Smooth muscle cell (in vitro differentiated cells): ENCODE measurements around the gene KRTAP1-5. TPM values are rescaled to one million over a fixed set of nuclear protein-coding genes. Genes with fewer than 3 reads are reported as not detected.
"Not testable (repeated sequence)": the region's sequence is repeated elsewhere in the genome, so short reads cannot be mapped to it uniquely, and the experiment has no call there.

Experiments
- DNase-seq: peaks from one replicate; lab custom pipeline; 2025; ENCODE audit not compliant: unreplicated experiment; lab: John Stamatoyannopoulos, UW
- H2AFZ ChIP-seq: fragments of 200-600 bp; sonication (generic); 2 replicates; pipeline ENCODE4 v1.6.0; 2016; ENCODE audit warnings: antibody characterized with exemption, low read depth, mild to moderate bottlenecking
- H3F3A ChIP-seq: fragments of 200-600 bp; sonication (generic); 2 replicates; pipeline ENCODE4 v1.6.0; 2017; ENCODE audit warnings: antibody characterized with exemption, low read depth
- H3K27ac ChIP-seq: fragments of 200-600 bp; sonication (generic); 2 replicates; pipeline ENCODE4 v1.5.1; 2016; ENCODE audit warnings: low read depth, mild to moderate bottlenecking
- H3K27me3 ChIP-seq: fragments of 200-600 bp; sonication (generic); 2 replicates; pipeline ENCODE4 v1.6.1; 2016; ENCODE audit warnings: low read depth, mild to moderate bottlenecking
- H3K36me3 ChIP-seq: fragments of 200-600 bp; sonication (generic); 2 replicates; pipeline ENCODE4 v1.5.1; 2016; ENCODE audit warnings: low read depth
- H3K4me1 ChIP-seq: fragments of 200-600 bp; sonication (generic); 2 replicates; pipeline ENCODE4 v1.5.1; 2016; ENCODE audit warnings: low read depth
- H3K4me2 ChIP-seq: fragments of 200-600 bp; sonication (generic); 2 replicates; pipeline ENCODE4 v1.6.0; 2016; ENCODE audit warnings: mild to moderate bottlenecking
- H3K4me3 ChIP-seq: fragments of 200-600 bp; sonication (generic); 2 replicates; pipeline ENCODE4 v1.5.1; 2016; ENCODE audit warnings: mild to moderate bottlenecking
- H3K79me2 ChIP-seq: fragments of 200-600 bp; sonication (generic); 2 replicates; pipeline ENCODE4 v1.6.0; 2016; ENCODE audit warnings: low read depth, mild to moderate bottlenecking
- H3K9ac ChIP-seq: fragments of 200-600 bp; sonication (generic); 2 replicates; pipeline ENCODE4 v1.6.0; 2016; ENCODE audit warnings: low read depth
- H3K9me3 ChIP-seq: fragments of 200-600 bp; sonication (generic); replicated peaks from 2 replicates; pipeline ENCODE4 v1.5.1; 2016; ENCODE audit warnings: low read depth
- H4K20me1 ChIP-seq: fragments of 200-600 bp; sonication (generic); 2 replicates; pipeline ENCODE4 v1.6.0; 2016; ENCODE audit warnings: low read depth
- CTCF ChIP-seq: fragments of 200-600 bp; sonication (generic); IDR thresholded peaks from 2 replicates; pipeline ENCODE4 v1.5.1; 2017; ENCODE audit warnings: borderline replicate concordance, mild to moderate bottlenecking, antibody characterized with exemption; ENCODE audit not compliant: insufficient read depth, poor library complexity, severe bottlenecking
- WGBS: methylation state at CpG from one replicate; pipeline ENCODE4 v1.1.7; 2016; ENCODE audit warnings: low lambda C conversion rate; 5-methylcytosine and 5-hydroxymethylcytosine counted together
- polyA plus RNA-seq: library from polyadenylated mRNA; unstranded; fragments of >200 nt; fragmentation: Nextera tagmentation; extraction: Ambion mirVana; gene quantifications from 2 replicates; pipeline ENCODE4 v1.2.1, GENCODE V29; 2016
- total RNA-seq: library from RNA; depleted of rRNA; stranded (reverse); fragments of >200 nt; gene quantifications from 2 replicates; pipeline ENCODE4 v1.2.3, GENCODE V29; 2014

KRTAP1-5 gene
- total and polyA plus RNA-seq, 2 experiments from 2014 or later: 1.1 to 3.0 TPM

DNA sequence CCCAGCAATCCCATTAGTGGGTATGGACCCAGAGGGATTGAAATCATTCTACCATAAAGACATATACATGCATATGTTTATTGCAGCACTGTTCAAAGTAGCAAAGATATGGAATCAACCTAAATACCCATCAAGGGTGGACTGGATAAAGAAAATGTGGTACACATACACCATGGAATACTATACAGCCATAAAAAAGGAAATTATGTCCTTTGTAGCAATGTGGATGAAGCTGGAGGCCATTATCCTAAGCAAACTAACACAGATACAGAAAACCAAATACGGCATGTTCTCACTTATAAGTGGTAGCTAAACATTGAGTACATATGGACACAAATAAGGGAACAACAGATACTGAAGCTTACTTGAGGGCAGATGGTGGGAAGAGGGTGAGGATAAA lies 30.5 kb upstream of the KRTAP1-5 start:
- no peaks in the 10 kb centered on the region for H3K79me2 ChIP-seq
- peaks cover 6% of the 10 kb centered on the region for H3K4me1 ChIP-seq
- no peaks in the 10 kb centered on the region for H3K36me3 ChIP-seq
- TF ChIP-seq CTCF: no peak
- H3F3A ChIP-seq: peaks cover 3% of the 10 kb centered on the region
- no peak overlapping the region for H3K27ac ChIP-seq
- WGBS: 95% methylated on average over 1 of the region's 1 CpG
- no peaks in the 10 kb centered on the region for H3K27me3 ChIP-seq
- H3K9ac ChIP-seq: no peak overlapping the region
- H4K20me1 ChIP-seq: no peaks in the 10 kb centered on the region
- H2AFZ ChIP-seq: no peak overlapping the region
- H3K9me3 ChIP-seq: no peaks in the 10 kb centered on the region
- no peak overlapping the region for H3K4me2 ChIP-seq
- DNase-seq: no peak
- H3K4me3 ChIP-seq: no peak overlapping the region

- H3K27ac ChIP-seq, H2AFZ ChIP-seq, H3K36me3 ChIP-seq, H3K4me3 ChIP-seq, H3K9me3 ChIP-seq, H4K20me1 ChIP-seq, H3K9ac ChIP-seq, H3K79me2 ChIP-seq, H3K4me1 ChIP-seq, H3F3A ChIP-seq, H3K27me3 ChIP-seq, DNase-seq, H3K4me2 ChIP-seq: not testable (repeated sequence)
- 87% methylated on average over 1 of the region's 6 CpGs for WGBS
Observed at GRCh38 chr17:41055130-41055529, 28.1 kb upstream of the KRTAP1-5 start, which contains the start of gene KRTAP2-2. Gene KRTAP2-2, minus strand, starts transcription at chr17:41055230. Its CDS starts 19 bp downstream, at chr17:41055211.

DNA sequence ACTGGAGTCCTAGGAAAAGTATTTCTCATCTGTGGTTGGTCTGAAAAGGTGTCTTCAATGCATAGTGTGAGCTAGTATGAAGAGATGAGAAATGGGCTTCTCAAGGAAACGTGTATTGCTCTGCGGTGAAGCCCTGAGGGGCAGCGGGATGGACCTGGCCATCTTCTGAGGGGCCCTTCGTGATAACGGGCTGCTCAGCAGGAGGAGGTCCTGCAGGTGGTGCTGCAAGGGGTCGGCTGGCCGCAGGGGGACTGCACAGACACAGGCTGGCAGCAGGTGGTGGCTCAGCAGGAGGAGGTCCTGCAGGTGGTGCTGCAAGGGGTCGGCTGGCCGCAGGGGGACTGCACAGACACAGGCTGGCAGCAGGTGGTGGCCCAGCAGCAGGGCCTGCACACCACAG lies 27.5 kb upstream of the KRTAP1-5 start:
- not testable (repeated sequence) for H3K4me1 ChIP-seq, H3K27me3 ChIP-seq, H4K20me1 ChIP-seq, H3K79me2 ChIP-seq, H3K36me3 ChIP-seq, H3K4me3 ChIP-seq, H3K4me2 ChIP-seq, H3K9ac ChIP-seq, H3K9me3 ChIP-seq, DNase-seq, H3F3A ChIP-seq, H3K27ac ChIP-seq, H2AFZ ChIP-seq
- 92% methylated on average over 7 of the region's 9 CpGs for WGBS

GRCh38 chr17:41054025-41054424 lies 27.0 kb upstream of the KRTAP1-5 start:
- no peak overlapping the region for H3K4me3 ChIP-seq
- no peak overlapping the region for H3K9ac ChIP-seq
- no peaks in the 10 kb centered on the region for H3K9me3 ChIP-seq
- H3K79me2 ChIP-seq: no peaks in the 10 kb centered on the region
- no peak overlapping the region for H2AFZ ChIP-seq
- no peaks in the 10 kb centered on the region for H3K36me3 ChIP-seq
- H3K27ac ChIP-seq: no peak overlapping the region
- no peak overlapping the region for H3K4me2 ChIP-seq
- no peak for DNase-seq
- H3K4me1 ChIP-seq: no peaks in the 10 kb centered on the region
- 74% methylated on average over 4 of the region's 4 CpGs for WGBS
- no peaks in the 10 kb centered on the region for H3K27me3 ChIP-seq
- H4K20me1 ChIP-seq: no peaks in the 10 kb centered on the region
- no peak for TF ChIP-seq CTCF
- H3F3A ChIP-seq: no peaks in the 10 kb centered on the region

DNA sequence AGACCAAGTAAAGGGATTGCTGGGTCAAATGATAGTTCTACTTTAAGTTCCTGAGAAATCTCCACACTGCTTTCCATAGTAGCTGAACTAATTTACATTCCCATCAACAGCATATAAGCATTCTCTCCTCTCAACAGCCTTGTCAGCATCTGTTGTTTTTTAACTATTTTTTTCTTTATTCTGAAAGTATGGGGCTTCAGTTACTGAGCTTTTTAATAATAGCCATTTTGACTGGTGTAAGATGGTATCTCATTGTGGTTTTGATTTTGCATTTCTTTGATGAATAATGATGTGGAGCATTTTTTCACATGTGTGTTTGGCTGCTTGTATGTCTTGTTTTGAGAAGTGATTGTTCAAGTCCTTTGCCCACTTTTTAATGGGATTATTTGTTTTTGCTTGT lies 25.6 kb upstream of the KRTAP1-5 start:
- H3K4me1 ChIP-seq: peaks cover 4% of the 10 kb centered on the region
- H2AFZ ChIP-seq: no peak overlapping the region
- H3K4me2 ChIP-seq: no peak overlapping the region
- no peak overlapping the region for H3K9ac ChIP-seq
- no peaks in the 10 kb centered on the region for H3F3A ChIP-seq
- no peak overlapping the region for H3K27ac ChIP-seq
- H3K27me3 ChIP-seq: no peaks in the 10 kb centered on the region
- no peaks in the 10 kb centered on the region for H3K9me3 ChIP-seq
- H3K4me3 ChIP-seq: no peak overlapping the region
- DNase-seq: no peak
- H4K20me1 ChIP-seq: no peaks in the 10 kb centered on the region
- no peaks in the 10 kb centered on the region for H3K79me2 ChIP-seq
- no peak for TF ChIP-seq CTCF
- no peaks in the 10 kb centered on the region for H3K36me3 ChIP-seq
